ENCODE results near the gene PEAR1. TPM values are rescaled to one million over a fixed set of nuclear protein-coding genes. Genes with fewer than 3 reads are reported as not detected.

PEAR1 gene
- total and polyA plus RNA-seq, 9 donors = 4.3 to 21.2 (median 13.4) TPM

DNA sequence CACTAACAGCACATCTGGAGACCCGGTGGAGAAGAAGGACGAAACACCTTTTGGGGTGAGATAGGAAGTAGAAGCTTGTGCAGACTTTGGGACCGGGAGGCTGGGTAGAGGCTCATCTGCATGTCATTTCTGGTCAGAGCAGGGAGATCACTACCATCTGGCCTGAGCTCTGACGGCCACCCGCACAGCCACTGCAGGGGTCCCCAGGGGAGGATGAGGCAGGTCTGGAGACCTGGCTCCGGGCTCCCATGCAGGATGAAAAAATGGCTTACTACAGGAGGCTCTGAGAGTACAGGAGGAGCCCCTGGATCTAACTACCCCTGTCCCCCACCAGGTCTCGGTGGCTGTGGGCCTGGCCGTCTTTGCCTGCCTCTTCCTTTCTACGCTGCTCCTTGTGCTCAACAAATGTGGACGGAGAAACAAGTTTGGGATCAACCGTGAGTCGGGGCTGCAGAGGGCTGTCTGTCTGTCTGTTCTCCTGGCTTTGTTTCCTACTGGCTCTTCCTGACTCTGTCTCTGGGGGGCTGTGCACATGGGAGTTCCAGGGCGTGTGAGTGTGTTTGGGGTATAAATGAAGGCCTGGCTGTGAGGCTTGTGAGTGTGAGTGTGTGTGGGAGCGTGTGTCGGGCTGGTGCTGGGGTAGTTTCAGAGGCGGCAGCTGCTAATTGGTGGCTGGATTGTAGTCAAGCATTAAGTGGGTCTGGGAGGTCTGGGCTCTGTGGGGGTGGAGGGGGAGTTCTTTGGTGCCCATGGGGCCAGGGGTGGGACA, 18.8 kb upstream of the PEAR1 start:
- peaks cover 4% of the 10 kb centered on the region for H3K4me1 ChIP-seq (ENCODE audit: insufficient read depth)
- H3K4me3 ChIP-seq = no peak overlapping the region
- no peaks in the 10 kb centered on the region for H3K9me3 ChIP-seq
- intact Hi-C loops (cut with DNase I) = no loop called here
- WGBS, 3 donors = 88 to 90% (median 90%) methylated on average over 16 of the region's 16 CpGs
- DNase-seq = no peak
- H3K27me3 ChIP-seq = no peaks in the 10 kb centered on the region
- TF ChIP-seq, protein P1, sequence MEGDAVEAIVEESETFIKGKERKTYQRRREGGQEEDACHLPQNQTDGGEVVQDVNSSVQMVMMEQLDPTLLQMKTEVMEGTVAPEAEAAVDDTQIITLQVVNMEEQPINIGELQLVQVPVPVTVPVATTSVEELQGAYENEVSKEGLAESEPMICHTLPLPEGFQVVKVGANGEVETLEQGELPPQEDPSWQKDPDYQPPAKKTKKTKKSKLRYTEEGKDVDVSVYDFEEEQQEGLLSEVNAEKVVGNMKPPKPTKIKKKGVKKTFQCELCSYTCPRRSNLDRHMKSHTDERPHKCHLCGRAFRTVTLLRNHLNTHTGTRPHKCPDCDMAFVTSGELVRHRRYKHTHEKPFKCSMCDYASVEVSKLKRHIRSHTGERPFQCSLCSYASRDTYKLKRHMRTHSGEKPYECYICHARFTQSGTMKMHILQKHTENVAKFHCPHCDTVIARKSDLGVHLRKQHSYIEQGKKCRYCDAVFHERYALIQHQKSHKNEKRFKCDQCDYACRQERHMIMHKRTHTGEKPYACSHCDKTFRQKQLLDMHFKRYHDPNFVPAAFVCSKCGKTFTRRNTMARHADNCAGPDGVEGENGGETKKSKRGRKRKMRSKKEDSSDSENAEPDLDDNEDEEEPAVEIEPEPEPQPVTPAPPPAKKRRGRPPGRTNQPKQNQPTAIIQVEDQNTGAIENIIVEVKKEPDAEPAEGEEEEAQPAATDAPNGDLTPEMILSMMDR (IDR thresholded peaks at IDR 0.05) = no peak
- TF ChIP-seq POLR2A (IDR thresholded peaks at IDR 0.05) = no peak
- TF ChIP-seq EP300 (IDR thresholded peaks at IDR 0.05) = no peak
- H3K36me3 ChIP-seq = no peaks in the 10 kb centered on the region
- no peak overlapping the region for H3K27ac ChIP-seq

DNA sequence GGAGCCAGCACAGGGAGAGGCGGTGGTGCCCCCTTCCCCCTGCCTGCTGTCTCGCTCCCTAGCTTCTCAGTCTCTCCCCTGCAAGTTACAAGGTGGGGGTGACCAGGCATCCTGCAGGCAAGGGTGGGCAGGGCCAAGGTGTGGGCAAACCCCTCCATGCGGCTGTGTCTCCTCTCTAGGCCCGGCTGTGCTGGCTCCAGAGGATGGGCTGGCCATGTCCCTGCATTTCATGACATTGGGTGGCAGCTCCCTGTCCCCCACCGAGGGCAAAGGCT, 18.2 kb upstream of the PEAR1 start:
- Histone ChIP-seq H3K36me3 (no peaks in the 10 kb centered on the region), H3K4me3 (no peak overlapping the region), H3K4me1 (ENCODE audit: insufficient read depth) (peaks cover 4% of the 10 kb centered on the region), H3K27ac (no peak overlapping the region), H3K9me3 (no peaks in the 10 kb centered on the region), H3K27me3 (no peaks in the 10 kb centered on the region)
- WGBS, 3 donors = 59 to 84% (median 79%) methylated on average over 5 of the region's 5 CpGs
- no peak for DNase-seq
- TF ChIP-seq, protein P1 (IDR thresholded peaks at IDR 0.05) = no peak
- TF ChIP-seq POLR2A (IDR thresholded peaks at IDR 0.05) (no peak), EP300 (IDR thresholded peaks at IDR 0.05) (no peak)
- intact Hi-C loops (cut with DNase I) = no loop called here

DNA sequence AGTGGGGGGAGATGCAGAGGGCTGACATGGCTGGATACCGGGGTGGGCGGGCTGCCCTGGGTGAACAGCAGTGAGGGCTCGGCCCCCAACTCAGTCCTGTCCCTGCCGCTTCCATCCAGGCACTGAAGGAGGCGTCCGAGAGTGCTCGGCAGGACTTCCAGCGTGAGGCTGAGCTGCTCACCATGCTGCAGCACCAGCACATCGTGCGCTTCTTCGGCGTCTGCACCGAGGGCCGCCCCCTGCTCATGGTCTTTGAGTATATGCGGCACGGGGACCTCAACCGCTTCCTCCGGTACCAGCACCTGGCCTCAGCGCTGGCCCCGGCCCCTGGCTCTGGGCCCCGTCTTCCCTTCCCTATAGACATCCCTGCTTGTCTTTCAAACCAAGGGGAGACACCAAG, 17.2 kb upstream of the PEAR1 start:
- intact Hi-C loops (cut with DNase I) = no loop called here
- 67 to 70% (median 69%) methylated on average over 20 to 21 of the region's 21 CpGs for WGBS, 3 donors
- no peak for DNase-seq

DNA sequence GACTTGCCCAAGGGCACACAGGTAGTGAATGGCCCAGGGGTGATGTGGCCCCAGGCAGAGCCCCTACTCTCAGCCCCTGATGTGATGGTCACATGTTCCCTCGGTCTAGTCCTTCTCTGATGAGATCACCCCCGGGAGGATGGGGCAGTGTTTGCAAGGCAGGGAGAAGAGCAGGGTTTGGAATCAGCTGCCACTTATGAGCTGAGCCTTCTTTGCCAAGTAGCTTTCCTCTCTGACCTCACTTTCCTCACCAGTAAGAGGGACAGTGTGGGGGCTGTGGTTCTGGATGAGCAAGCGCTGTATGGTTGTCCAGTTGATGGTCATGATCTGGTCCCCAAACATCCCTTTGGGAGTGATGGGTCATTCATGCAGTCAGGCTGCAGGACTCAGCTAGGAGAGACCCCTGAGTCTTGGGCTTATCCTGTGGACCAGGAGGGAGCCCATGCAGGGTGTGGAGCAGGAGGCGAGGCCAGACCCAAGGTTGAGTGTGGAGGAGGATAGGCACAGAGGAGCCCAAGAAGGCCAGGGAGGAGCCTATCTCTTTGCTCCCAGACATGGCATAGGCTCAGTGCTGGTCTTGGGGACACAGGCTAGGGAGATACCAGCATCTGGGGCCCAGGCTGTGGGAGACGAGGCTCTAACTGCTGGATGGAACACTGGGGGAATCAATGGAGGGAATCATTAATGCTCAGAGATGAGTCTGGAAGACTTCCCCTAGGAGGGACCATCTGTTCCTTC, 15.9 kb upstream of the PEAR1 start:
- WGBS, 3 donors = 76 to 81% (median 78%) methylated on average over 5 of the region's 5 CpGs
- Histone ChIP-seq H3K36me3 (no peaks in the 10 kb centered on the region), H3K4me3 (no peak overlapping the region), H3K27me3 (no peaks in the 10 kb centered on the region), H3K9me3 (no peaks in the 10 kb centered on the region), H3K4me1 (ENCODE audit: insufficient read depth) (peaks cover 4% of the 10 kb centered on the region), H3K27ac (no peak overlapping the region)
- DNase-seq = no peak
- intact Hi-C loops (cut with DNase I) = no loop called here
- TF ChIP-seq EP300 (IDR thresholded peaks at IDR 0.05) = no peak
- TF ChIP-seq, protein P1 (IDR thresholded peaks at IDR 0.05) = no peak
- no peak for TF ChIP-seq POLR2A (IDR thresholded peaks at IDR 0.05)

More for the DNA sequence above, 17.2 kb upstream of the PEAR1 start:
- TF ChIP-seq EP300 (IDR thresholded peaks at IDR 0.05) = no peak
- TF ChIP-seq POLR2A (IDR thresholded peaks at IDR 0.05) = no peak
- TF ChIP-seq, protein P1 (IDR thresholded peaks at IDR 0.05) = no peak
- H3K36me3 ChIP-seq = no peaks in the 10 kb centered on the region
- peaks cover 4% of the 10 kb centered on the region for H3K4me1 ChIP-seq (ENCODE audit: insufficient read depth)
- H3K27me3 ChIP-seq = no peaks in the 10 kb centered on the region
- no peaks in the 10 kb centered on the region for H3K9me3 ChIP-seq
- H3K4me3 ChIP-seq = no peak overlapping the region
- no peak overlapping the region for H3K27ac ChIP-seq

Data from ovary (tissue), 9 donors.